Sigmoid colon (tissue), 4 donors: ENCODE results near the gene SIM1.

ENCODE experiments used
- CTCF ChIP-seq, 4 experiments: fragments of 450-650 bp in 3 of 4; fragments of 200-600 bp in 1 of 4; IDR thresholded peaks; one replicate each; pipeline ENCODE4 v1.5.1; 2016 to 2019; ENCODE audit warnings: antibody characterized with exemption in 4 of 4, mild to moderate bottlenecking in 3 of 4, moderate library complexity in 2 of 4
- EP300 ChIP-seq, 4 donors: sonication (generic); formaldehyde crosslinking; IDR thresholded peaks; one replicate each; pipeline ENCODE4 v1.6.1; 2017; ENCODE audit warnings: antibody characterized with exemption in 4 of 4
- POLR2A ChIP-seq, 2 donors: fragments of 450-650 bp; IDR thresholded peaks; one replicate each; pipeline ENCODE4 v1.6.1; 2016; ENCODE audit warnings: antibody characterized with exemption in 2 of 2, mild to moderate bottlenecking in 2 of 2, moderate library complexity in 2 of 2
- POLR2AphosphoS5 ChIP-seq, 4 donors: sonication (generic); formaldehyde crosslinking; IDR thresholded peaks; one replicate each; pipeline ENCODE4 v1.6.1; 2017; ENCODE audit warnings: antibody characterized with exemption in 4 of 4

- TF ChIP-seq POLR2AphosphoS5 (IDR thresholded peaks at IDR 0.05) (no peak), CTCF (IDR thresholded peaks at IDR 0.05) (no peak), POLR2A (IDR thresholded peaks at IDR 0.05) (no peak), EP300 (IDR thresholded peaks at IDR 0.05) (no peak)
Measured at GRCh38 chr6:100447900-100448748, 16.6 kb downstream of the SIM1 start.
